Endodermal cell (in vitro differentiated cells): ENCODE results near the gene SLC38A4. TPM values are rescaled to one million over a fixed set of nuclear protein-coding genes. Genes with fewer than 3 reads are reported as not detected.

Experiments used
- DNase-seq: peaks from one replicate; pipeline ENCODE4 v3.0.0-alpha.2; 2017
- H3K27ac ChIP-seq: 2 replicates; pipeline ENCODE4 v1.5.1; 2013; ENCODE audit warnings: mild to moderate bottlenecking, low read depth, low read length, moderate library complexity
- H3K27me3 ChIP-seq: 2 replicates; pipeline ENCODE4 v1.6.1; 2013; ENCODE audit warnings: mild to moderate bottlenecking, low read length, moderate library complexity; ENCODE audit not compliant: insufficient read depth, control insufficient read depth, poor library complexity, severe bottlenecking
- H3K36me3 ChIP-seq: 2 replicates; pipeline ENCODE4 v1.7.0; 2013; ENCODE audit warnings: mild to moderate bottlenecking, low read length, moderate library complexity; ENCODE audit not compliant: control insufficient read depth, insufficient read depth
- H3K4me1 ChIP-seq: one replicate; pipeline ENCODE4 v1.7.0; 2013; ENCODE audit warnings: low read length; ENCODE audit not compliant: control insufficient read depth, insufficient read depth
- H3K4me3 ChIP-seq: 2 replicates; pipeline ENCODE4 v1.5.1; 2013; ENCODE audit warnings: mild to moderate bottlenecking, low read length, moderate library complexity
- H3K9ac ChIP-seq: 2 replicates; pipeline ENCODE4 v1.6.1; 2013; ENCODE audit warnings: mild to moderate bottlenecking, low read length, moderate library complexity; ENCODE audit not compliant: poor library complexity, severe bottlenecking; ENCODE audit errors: extremely low read depth
- H3K9me3 ChIP-seq: 2 replicates; pipeline ENCODE4 v1.6.1; 2013; ENCODE audit warnings: mild to moderate bottlenecking, low read length, moderate library complexity; ENCODE audit not compliant: control insufficient read depth
- H3K27ac Mint-ChIP-seq: 2 replicates; pipeline ENCODE4 v1.8.0; 2020; ENCODE audit warnings: mixed read lengths
- H3K27me3 Mint-ChIP-seq: 2 replicates; pipeline ENCODE4 v1.8.0; 2021; ENCODE audit warnings: mild to moderate bottlenecking, mixed read lengths; ENCODE audit not compliant: insufficient read depth
- H3K36me3 Mint-ChIP-seq: 2 replicates; pipeline ENCODE4 v1.8.0; 2020; ENCODE audit warnings: low read depth, mixed read lengths
- H3K4me1 Mint-ChIP-seq: 2 replicates; pipeline ENCODE4 v1.8.0; 2020; ENCODE audit warnings: mixed read lengths
- H3K4me3 Mint-ChIP-seq: 2 replicates; pipeline ENCODE4 v1.8.0; 2020; ENCODE audit warnings: mild to moderate bottlenecking, moderate library complexity, mixed read lengths
- H3K9me3 Mint-ChIP-seq: 2 replicates; pipeline ENCODE4 v1.8.0; 2020; ENCODE audit warnings: mild to moderate bottlenecking, mixed read lengths
- WGBS, 2 experiments: methylation state at CpG; one replicate each; pipeline versions ENCODE4 v1.1.5 to v1.1.7; 2013; ENCODE audit warnings: missing lambda C conversion rate in 2 of 2, mixed read lengths in 1 of 2; ENCODE audit not compliant: insufficient coverage in 1 of 2, insufficient read length in 1 of 2; 5-methylcytosine and 5-hydroxymethylcytosine counted together
- total RNA-seq, 2 donors: library from RNA; stranded (reverse); fragmentation: NEBNext Ultra II Directional in 1 of 2; extraction: Animal tissue kit (Norgen Biotek cat#: 25700) in 1 of 2; gene quantifications; 2 replicates in 1 of 2; 3 replicates in 1 of 2; pipeline ENCODE4 v1.2.1, GENCODE V29; 2021
- TF ChIP-seq, protein P1 (sequence below): fragments of 200-600 bp; sonication (generic); conservative IDR thresholded peaks from 2 replicates; pipeline ENCODE4 v1.5.0; 2021; ENCODE audit warnings: antibody characterized with exemption, mild to moderate bottlenecking

The SLC38A4 gene
- total RNA-seq, 2 donors from 2014 or later, result 0.62 TPM; not detected in 1

GRCh38 chr12:46847001-46847400 is 21.2 kb upstream of the SLC38A4 start:
- H3K9me3 ChIP-seq, result peaks cover 6% of the 10 kb centered on the region
- no peak overlapping the region for H3K9ac ChIP-seq
- TF ChIP-seq, protein P1, sequence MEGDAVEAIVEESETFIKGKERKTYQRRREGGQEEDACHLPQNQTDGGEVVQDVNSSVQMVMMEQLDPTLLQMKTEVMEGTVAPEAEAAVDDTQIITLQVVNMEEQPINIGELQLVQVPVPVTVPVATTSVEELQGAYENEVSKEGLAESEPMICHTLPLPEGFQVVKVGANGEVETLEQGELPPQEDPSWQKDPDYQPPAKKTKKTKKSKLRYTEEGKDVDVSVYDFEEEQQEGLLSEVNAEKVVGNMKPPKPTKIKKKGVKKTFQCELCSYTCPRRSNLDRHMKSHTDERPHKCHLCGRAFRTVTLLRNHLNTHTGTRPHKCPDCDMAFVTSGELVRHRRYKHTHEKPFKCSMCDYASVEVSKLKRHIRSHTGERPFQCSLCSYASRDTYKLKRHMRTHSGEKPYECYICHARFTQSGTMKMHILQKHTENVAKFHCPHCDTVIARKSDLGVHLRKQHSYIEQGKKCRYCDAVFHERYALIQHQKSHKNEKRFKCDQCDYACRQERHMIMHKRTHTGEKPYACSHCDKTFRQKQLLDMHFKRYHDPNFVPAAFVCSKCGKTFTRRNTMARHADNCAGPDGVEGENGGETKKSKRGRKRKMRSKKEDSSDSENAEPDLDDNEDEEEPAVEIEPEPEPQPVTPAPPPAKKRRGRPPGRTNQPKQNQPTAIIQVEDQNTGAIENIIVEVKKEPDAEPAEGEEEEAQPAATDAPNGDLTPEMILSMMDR, result no peak
- no peak overlapping the region for H3K4me3 ChIP-seq
- no peaks in the 10 kb centered on the region for H3K36me3 ChIP-seq
- H3K4me1 ChIP-seq, result no peaks in the 10 kb centered on the region
- Mint-ChIP-seq H3K36me3 (no peaks in the 10 kb centered on the region), H3K4me1 (no peaks in the 10 kb centered on the region), H3K4me3 (no peak overlapping the region), H3K27ac (no peak overlapping the region), H3K9me3 (peaks cover 45% of the 10 kb centered on the region), H3K27me3 (peaks cover 1% of the 10 kb centered on the region)
- H3K27ac ChIP-seq, result no peak overlapping the region
- 85 to 100% methylated on average over 1 of the region's 1 CpG for WGBS, 2 experiments
- no peaks in the 10 kb centered on the region for H3K27me3 ChIP-seq
- no peak for DNase-seq

- H3K36me3 Mint-ChIP-seq, result no peaks in the 10 kb centered on the region
- H3K27ac ChIP-seq, result no peak overlapping the region
- H3K27me3 ChIP-seq, result peaks cover 5% of the 10 kb centered on the region
- H3K4me3 ChIP-seq, result no peak overlapping the region
- H3K9me3 Mint-ChIP-seq, result peaks cover 21% of the 10 kb centered on the region
- H3K27ac Mint-ChIP-seq, result no peak overlapping the region
- H3K9me3 ChIP-seq, result peaks cover 6% of the 10 kb centered on the region
- no peaks in the 10 kb centered on the region for H3K4me1 ChIP-seq
- no peak overlapping the region for H3K4me3 Mint-ChIP-seq
- H3K4me1 Mint-ChIP-seq, result no peaks in the 10 kb centered on the region
- no peak for DNase-seq
- peaks cover 2% of the 10 kb centered on the region for H3K27me3 Mint-ChIP-seq
- TF ChIP-seq, protein P1, result no peak
- H3K36me3 ChIP-seq, result no peaks in the 10 kb centered on the region
- no peak overlapping the region for H3K9ac ChIP-seq
- 82 to 96% methylated on average over 3 of the region's 3 CpGs for WGBS, 2 experiments
These were observed 18.0 kb upstream of the SLC38A4 start for GRCh38 chr12:46843811-46844210.

- H3K36me3 ChIP-seq, result no peaks in the 10 kb centered on the region
- no peak overlapping the region for H3K27ac Mint-ChIP-seq
- peaks cover 18% of the 10 kb centered on the region for H3K27me3 ChIP-seq
- peaks cover 2% of the 10 kb centered on the region for H3K9me3 ChIP-seq
- H3K27ac ChIP-seq, result no peak overlapping the region
- no peaks in the 10 kb centered on the region for H3K4me1 Mint-ChIP-seq
- H3K4me3 ChIP-seq, result no peak overlapping the region
- DNase-seq, result no peak
- WGBS, 2 experiments, result 97 to 100% methylated on average over 2 of the region's 2 CpGs
- H3K9me3 Mint-ChIP-seq, result peaks cover 4% of the 10 kb centered on the region
- H3K36me3 Mint-ChIP-seq, result no peaks in the 10 kb centered on the region
- no peak overlapping the region for H3K4me3 Mint-ChIP-seq
- H3K27me3 Mint-ChIP-seq, result peaks cover 7% of the 10 kb centered on the region
- TF ChIP-seq, protein P1, result no peak
- H3K9ac ChIP-seq, result no peak overlapping the region
- H3K4me1 ChIP-seq, result no peaks in the 10 kb centered on the region
These were observed 16.1 kb upstream of the SLC38A4 start for GRCh38 chr12:46841891-46842290.
